Pancreas (tissue), 10 donors: ENCODE results near the gene STYX. TPM values are rescaled to one million over a fixed set of nuclear protein-coding genes. Genes with fewer than 3 reads are reported as not detected.

Experiments
- ATAC-seq, 4 donors: fragments of 200-7000 bp; cut with Tn5 transposase; one replicate each; pipeline versions ENCODE4 v1.8.0 to v1.9.1; 2020; ENCODE audit warnings: mild to moderate bottlenecking in 4 of 4, moderate library complexity in 4 of 4
- DNase-seq, 6 donors: peaks; one replicate each; pipeline ENCODE4 v3.0.0-alpha.2; 2020
- FAIRE-seq: peaks from 2 replicates; lab custom pipeline; 2012; peaks lifted over from hg19 to GRCh38; lab: Jason Lieb, UNC
- H3K27ac ChIP-seq, 4 donors: fragments of 200-600 bp; sonication (generic); 1 replicate in 3 of 4; 2 replicates in 1 of 4; pipeline versions ENCODE4 v1.5.0 to v1.8.0; 2020
- H3K27me3 ChIP-seq, 4 donors: fragments of 200-600 bp; one replicate each; pipeline ENCODE4 v1.8.0; 2021
- H3K36me3 ChIP-seq, 3 donors: fragments of 200-600 bp; sonication (generic) in 1 of 3; one replicate each; pipeline versions ENCODE4 v1.5.0 to v1.8.0; 2020 to 2021
- H3K4me1 ChIP-seq, 3 donors: fragments of 200-600 bp; one replicate each; pipeline ENCODE4 v1.8.0; 2021
- H3K4me3 ChIP-seq, 4 donors: fragments of 200-600 bp; sonication (generic) in 2 of 4; one replicate each; pipeline versions ENCODE4 v1.5.0 to v1.8.0; 2020 to 2021
- H3K9me3 ChIP-seq, 4 donors: fragments of 200-600 bp; one replicate each; pipeline ENCODE4 v1.8.0; 2021
- WGBS, 2 donors: extraction: QIAGEN DNeasy Blood & Tissue Kit; methylation state at CpG; one replicate each; pipeline ENCODE4 v1.1.7; 2013; 5-methylcytosine and 5-hydroxymethylcytosine counted together
- intact Hi-C, 3 donors: fragments of 100-400 bp; cut with DNase I; formaldehyde crosslinking; loops; one replicate each; pipeline versions ENCODE4 v1.11.1 to v1.14.2; 2022
- polyA plus RNA-seq, 2 donors: library from polyadenylated mRNA; stranded (reverse); fragments of 200-250 nt; gene quantifications; one replicate each; pipeline ENCODE4 v1.2.3, GENCODE V29; 2013
- total RNA-seq, 6 donors: library from RNA; stranded (reverse); fragmentation: NEBNext Ultra II Directional in 4 of 6; extraction: Animal tissue kit (Norgen Biotek cat#: 25700) in 4 of 6; gene quantifications; one replicate each; pipeline versions ENCODE4 v1.2.1 to v1.2.4, GENCODE V29; 2021 to 2023
- TF ChIP-seq, protein P1 (sequence below), 4 donors: fragments of 200-600 bp; sonication (generic) in 3 of 4; IDR thresholded peaks; one replicate each; pipeline versions ENCODE4 v1.5.0 to v1.8.0; 2021; ENCODE audit warnings: antibody characterized with exemption in 4 of 4
- donor health status: healthy with polysubstance abuse.
- donor health status: DM: no; HTN: no; CAD: no; lungs with moderate emphysema.
- donor health status: DM: no; HTN: no; CAD: no.
- donor health status: control.
- donor health status: control.
- donor health status: Bipolar disorder and iron deficiency.
- donor health status: DM: yes; HTN: yes; CAD: no.
- donor health status: DM: no; HTN: no; CAD: no.
- donor health status: DM: no; HTN: no; CAD: no.
- donor health status: DM: yes; HTN: yes; CAD: no.

STYX gene
- total and polyA plus RNA-seq, 8 donors, result 2.9 to 7.8 (median 5.1) TPM

DNA sequence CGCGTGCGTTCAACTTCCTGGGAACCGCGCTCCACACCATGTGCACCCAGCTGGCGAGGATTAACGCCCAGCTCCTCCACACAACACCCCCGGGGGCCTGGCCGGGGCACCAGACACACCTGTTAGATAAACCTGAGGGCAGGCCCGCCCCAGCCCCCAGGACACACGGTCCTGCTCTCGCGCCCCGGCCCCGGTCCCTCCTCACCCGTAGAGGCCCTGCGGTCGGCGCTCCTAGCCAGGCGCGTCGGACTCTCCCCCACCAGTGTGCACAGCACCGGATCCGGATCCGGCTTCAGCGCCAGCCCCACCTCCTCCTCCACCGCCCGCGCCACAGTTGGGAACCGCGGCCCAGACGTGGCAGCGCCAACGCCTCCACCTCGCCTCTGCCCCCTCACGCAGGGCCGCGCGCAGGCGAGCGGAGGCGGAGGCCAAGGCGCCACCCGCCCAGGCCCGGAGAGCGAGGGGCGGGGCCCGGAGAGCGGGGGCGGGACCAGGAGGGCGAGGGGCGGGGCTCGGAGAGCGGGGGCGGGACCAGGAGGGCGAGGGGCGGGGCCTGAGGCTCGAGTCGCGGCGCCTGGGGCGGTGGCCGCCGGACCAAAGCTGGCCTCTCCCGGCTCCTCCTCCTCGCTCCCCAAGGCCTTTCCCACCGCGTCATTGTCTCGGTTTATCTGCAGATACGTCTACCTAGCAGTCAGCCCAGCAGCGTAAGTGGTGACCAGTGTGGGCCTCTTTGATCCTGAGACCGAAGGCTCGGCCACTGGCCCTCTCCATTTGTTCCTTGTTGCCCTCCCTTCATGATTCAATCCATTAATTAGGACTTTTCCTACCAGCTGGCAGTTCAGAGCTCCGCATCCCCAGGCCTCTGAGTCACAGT, 61.5 kb downstream of the STYX start, which contains the start of gene GNPNAT1:
Gene GNPNAT1 (minus strand): TSS at position 385 of the 874 bp plus-strand sequence. CDS start 6,957 bp downstream, outside the sequence.
- 0 to 1% methylated on average over 56 to 74 of the region's 74 CpGs for WGBS, 2 donors
- FAIRE-seq, result no peak
- H3K36me3 ChIP-seq, result no peaks in the 10 kb centered on the region
- peak; percentile 89 to 96 (median 94) for DNase-seq
- H3K4me3 ChIP-seq, result peak within 1 kb of the TSS; percentile 57 to 73 (median 68)
- intact Hi-C loops, result no loop called here
- TF ChIP-seq, protein P1, sequence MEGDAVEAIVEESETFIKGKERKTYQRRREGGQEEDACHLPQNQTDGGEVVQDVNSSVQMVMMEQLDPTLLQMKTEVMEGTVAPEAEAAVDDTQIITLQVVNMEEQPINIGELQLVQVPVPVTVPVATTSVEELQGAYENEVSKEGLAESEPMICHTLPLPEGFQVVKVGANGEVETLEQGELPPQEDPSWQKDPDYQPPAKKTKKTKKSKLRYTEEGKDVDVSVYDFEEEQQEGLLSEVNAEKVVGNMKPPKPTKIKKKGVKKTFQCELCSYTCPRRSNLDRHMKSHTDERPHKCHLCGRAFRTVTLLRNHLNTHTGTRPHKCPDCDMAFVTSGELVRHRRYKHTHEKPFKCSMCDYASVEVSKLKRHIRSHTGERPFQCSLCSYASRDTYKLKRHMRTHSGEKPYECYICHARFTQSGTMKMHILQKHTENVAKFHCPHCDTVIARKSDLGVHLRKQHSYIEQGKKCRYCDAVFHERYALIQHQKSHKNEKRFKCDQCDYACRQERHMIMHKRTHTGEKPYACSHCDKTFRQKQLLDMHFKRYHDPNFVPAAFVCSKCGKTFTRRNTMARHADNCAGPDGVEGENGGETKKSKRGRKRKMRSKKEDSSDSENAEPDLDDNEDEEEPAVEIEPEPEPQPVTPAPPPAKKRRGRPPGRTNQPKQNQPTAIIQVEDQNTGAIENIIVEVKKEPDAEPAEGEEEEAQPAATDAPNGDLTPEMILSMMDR (IDR thresholded peaks at IDR 0.05), result no peak
- no peaks in the 10 kb centered on the region for H3K9me3 ChIP-seq
- peak within 1 kb of the TSS; percentile 91 to 96 (median 94) for H3K27ac ChIP-seq
- ATAC-seq, result peak; percentile 90 to 94 (median 92)
- no peaks in the 10 kb centered on the region for H3K27me3 ChIP-seq
- H3K4me1 ChIP-seq, result peaks cover 7 to 20% (median 12%) of the 10 kb centered on the region in 3 donors

DNA sequence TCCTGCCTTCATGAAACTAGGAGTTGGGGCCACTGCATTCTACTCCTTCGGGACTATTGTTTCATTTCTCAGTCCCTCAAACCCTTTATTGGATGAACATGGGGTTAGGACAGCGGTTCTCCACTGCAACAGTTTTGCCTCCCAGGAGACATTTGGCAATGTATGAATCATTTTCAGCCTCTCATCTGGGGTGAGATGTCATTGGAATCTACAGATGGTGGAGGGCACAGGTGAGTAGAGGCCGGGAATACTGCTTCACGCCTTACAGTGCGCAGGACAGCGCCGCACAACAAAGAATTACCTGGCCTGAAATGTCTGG, 62.1 kb downstream of the STYX start:
- Histone ChIP-seq H3K4me3 (peak overlapping the region; percentile 10 to 66 (median 40)), H3K27me3 (no peaks in the 10 kb centered on the region), H3K36me3 (no peaks in the 10 kb centered on the region), H3K4me1 (peaks cover 7 to 20% (median 12%) of the 10 kb centered on the region in 3 donors), H3K9me3 (no peaks in the 10 kb centered on the region), H3K27ac (peak overlapping the region; percentile 91 to 96 (median 94))
- ATAC-seq (peak; percentile 1 to 15 (median 4)), FAIRE-seq (no peak), DNase-seq (no peak)
- intact Hi-C loops, result no loop called here
- TF ChIP-seq, protein P1 (IDR thresholded peaks at IDR 0.05), result no peak
- 58 to 69% methylated on average over 7 of the region's 7 CpGs for WGBS, 2 donors

DNA sequence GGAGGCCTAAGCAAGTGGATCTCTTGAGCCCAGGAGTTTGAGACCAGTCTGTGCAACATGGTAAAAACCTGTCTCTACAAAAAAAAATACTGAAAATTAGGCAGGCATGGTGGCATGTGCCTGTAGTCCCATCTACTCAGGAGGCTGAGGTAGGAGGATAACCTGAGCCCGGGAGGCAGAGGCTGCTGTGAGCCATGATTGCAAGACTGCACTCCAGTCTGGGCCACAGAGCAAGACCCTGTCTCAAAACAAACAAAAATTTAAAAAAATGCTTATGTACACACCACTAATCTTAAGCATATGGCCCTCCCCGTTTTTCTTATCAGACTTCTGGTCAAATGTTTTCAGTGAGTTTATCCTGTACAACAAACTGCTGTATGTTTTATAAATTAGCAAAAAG, 63.1 kb downstream of the STYX start:
- H3K27me3 ChIP-seq, result no peaks in the 10 kb centered on the region
- TF ChIP-seq, protein P1 (IDR thresholded peaks at IDR 0.05), result no peak
- H3K9me3 ChIP-seq, result no peaks in the 10 kb centered on the region
- no peak overlapping the region for H3K27ac ChIP-seq
- 40 to 45% methylated on average over 2 of the region's 2 CpGs for WGBS, 2 donors
- intact Hi-C loops, result no loop called here
- no peak overlapping the region for H3K4me3 ChIP-seq
- FAIRE-seq (no peak), DNase-seq (no peak), ATAC-seq (no peak)
- peaks cover 7 to 15% (median 12%) of the 10 kb centered on the region in 3 donors for H3K4me1 ChIP-seq
- H3K36me3 ChIP-seq, result no peaks in the 10 kb centered on the region

DNA sequence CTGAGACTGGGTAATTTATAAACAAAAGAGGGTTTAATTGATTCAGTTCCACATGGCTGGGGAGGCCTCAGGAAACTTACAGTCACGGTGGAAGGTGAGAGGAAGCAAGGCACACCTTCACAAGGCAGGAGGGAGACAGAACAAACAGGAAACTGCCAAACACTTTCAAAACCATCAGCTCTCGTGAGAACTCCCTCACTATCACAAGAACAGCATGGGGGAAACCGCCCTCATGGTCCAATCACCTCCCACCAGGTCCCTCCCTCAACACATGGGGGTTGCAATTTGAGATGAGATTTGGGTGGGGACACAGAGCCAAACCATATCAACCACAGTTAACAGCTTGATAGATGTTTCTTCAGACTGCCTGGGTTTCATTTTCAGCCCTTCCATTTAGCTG, 67.7 kb downstream of the STYX start:
- H3K4me3 ChIP-seq, result no peak overlapping the region
- intact Hi-C loops, result no loop called here
- H3K27me3 ChIP-seq, result no peaks in the 10 kb centered on the region
- DNase-seq, result no peak
- no peaks in the 10 kb centered on the region for H3K9me3 ChIP-seq
- no peak overlapping the region for H3K27ac ChIP-seq
- H3K4me1 ChIP-seq, result peaks cover 0 to 6% (median 0%) of the 10 kb centered on the region in 3 donors
- no peaks in the 10 kb centered on the region for H3K36me3 ChIP-seq
- TF ChIP-seq, protein P1 (IDR thresholded peaks at IDR 0.05), result no peak
- FAIRE-seq, result no peak
- 84 to 89% methylated on average over 3 of the region's 3 CpGs for WGBS, 2 donors
- ATAC-seq, result no peak

DNA sequence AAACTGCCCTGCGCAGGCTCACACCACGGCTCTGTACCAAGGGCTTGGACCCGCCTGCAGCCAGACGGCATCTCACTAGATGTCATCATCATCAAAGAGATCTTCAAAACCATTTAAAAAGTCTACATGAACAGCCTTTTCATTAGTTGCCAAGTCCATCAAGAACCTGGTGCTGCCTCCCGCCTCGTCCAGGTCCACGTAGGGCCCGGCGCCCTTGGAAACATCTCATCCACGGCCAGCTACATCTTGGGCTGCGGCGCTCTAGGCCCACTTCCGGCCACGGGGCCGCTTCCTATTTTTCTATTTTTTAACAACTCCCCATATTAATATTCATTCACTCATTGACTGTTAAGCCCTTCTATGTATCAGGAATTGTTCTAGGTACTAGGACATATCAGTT, 68.9 kb downstream of the STYX start:
- TF ChIP-seq, protein P1 (IDR thresholded peaks at IDR 0.05), result no peak
- Histone ChIP-seq H3K36me3 (no peaks in the 10 kb centered on the region), H3K4me3 (no peak overlapping the region), H3K4me1 (no peaks in the 10 kb centered on the region), H3K27ac (no peak overlapping the region), H3K27me3 (no peaks in the 10 kb centered on the region), H3K9me3 (no peaks in the 10 kb centered on the region)
- ATAC-seq (no peak), FAIRE-seq (no peak), DNase-seq (no peak)
- 94 to 98% methylated on average over 15 of the region's 15 CpGs for WGBS, 2 donors
- intact Hi-C loops, result no loop called here
